ENCODE measurements around the gene SORCS3. TPM values are rescaled to one million over a fixed set of nuclear protein-coding genes. Genes with fewer than 3 reads are reported as not detected.

Gene SORCS3
- total RNA-seq, 1 experiment from 2014 or later, result not detected

DNA sequence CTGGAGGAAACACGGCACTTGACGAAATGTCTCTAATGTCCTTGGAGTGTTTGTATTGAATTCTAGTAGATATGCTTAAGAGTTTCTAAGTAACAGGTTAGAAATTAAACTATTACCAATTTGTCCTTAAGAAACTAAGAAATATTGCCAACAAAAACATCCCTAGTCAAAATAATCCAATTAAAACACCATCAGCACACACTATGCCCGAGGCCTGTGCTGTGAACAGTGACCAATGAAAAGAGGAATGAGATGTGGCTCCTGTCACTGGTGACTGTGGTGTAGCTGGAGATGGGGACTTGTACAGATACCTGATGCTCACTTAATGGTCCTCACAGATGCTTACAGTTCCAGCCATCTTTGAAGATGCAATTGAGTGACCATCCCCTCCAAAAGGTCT, 651.1 kb downstream of the SORCS3 start:
- peaks cover 27% of the 10 kb centered on the region in 2 experiments; a peak in 2 of 4 replicates for H3K9me3 ChIP-seq (ENCODE audit: control insufficient read depth in 1 of 2, insufficient read depth in 1 of 2, low read depth in 1 of 2, low read length in 2 of 2)
- BruUV-seq (replicated peaks), result no TSS peak
- TF ChIP-seq EZH2 (IDR thresholded peaks at IDR 0.05), result no peak
- no peak for TF ChIP-seq ELF1 (IDR thresholded peaks at IDR 0.05; ENCODE audit: borderline replicate concordance, low read depth)
- TF ChIP-seq, protein P1, sequence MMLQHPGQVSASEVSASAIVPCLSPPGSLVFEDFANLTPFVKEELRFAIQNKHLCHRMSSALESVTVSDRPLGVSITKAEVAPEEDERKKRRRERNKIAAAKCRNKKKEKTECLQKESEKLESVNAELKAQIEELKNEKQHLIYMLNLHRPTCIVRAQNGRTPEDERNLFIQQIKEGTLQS (IDR thresholded peaks at IDR 0.05), result no peak
- no peak for TF ChIP-seq SIN3A (IDR thresholded peaks at IDR 0.05; ENCODE audit: low read depth)
- no peak for TF ChIP-seq TCF7L2 (IDR thresholded peaks at IDR 0.05; ENCODE audit: borderline replicate concordance, extremely low read depth, insufficient read depth, insufficient read length)
- no peak for TF ChIP-seq JUND (IDR thresholded peaks at IDR 0.05)

More for the DNA sequence above, 651.1 kb downstream of the SORCS3 start:
- Histone ChIP-seq H3K9ac (ENCODE audit: low read length) (no peak overlapping the region), H3K79me2 (ENCODE audit: insufficient read depth, low read length) (no peaks in the 10 kb centered on the region), H3K4me1 (ENCODE audit: control insufficient read depth in 1 of 2, insufficient read depth in 2 of 2, low read length in 2 of 2) (no peaks in the 10 kb centered on the region), H3K4me3 (replicated peaks in 1 of 2; ENCODE audit: low read depth in 1 of 2, low read length in 2 of 2) (no peak overlapping the region), H3K4me2 (ENCODE audit: low read length) (no peak overlapping the region), H3K27me3 (ENCODE audit: insufficient read depth, low read length) (no peaks in the 10 kb centered on the region), H4K20me1 (ENCODE audit: insufficient read depth) (no peaks in the 10 kb centered on the region), H3K9me2 (ENCODE audit: insufficient read depth) (no peaks in the 10 kb centered on the region), H3K27ac (ENCODE audit: low read depth, low read length) (no peak overlapping the region), H2AFZ (ENCODE audit: low read depth, low read length, poor library complexity, severe bottlenecking) (no peak overlapping the region), H3K36me3 (ENCODE audit: control insufficient read depth in 1 of 2, insufficient read depth in 2 of 2, low read length in 2 of 2) (no peaks in the 10 kb centered on the region; a peak in 1 of 4 replicates)
- RAD21 ChIA-PET (ENCODE audit: low non-redundant PET in 1 of 2, low total read pairs in 2 of 2, uncharacterized antibody in 2 of 2, unreplicated experiment in 2 of 2), result no interaction called here
- DNase-seq (ENCODE audit: low read depth, low spot score), result no peak
- CTCF ChIA-PET, result no interaction called here
- no peak for ATAC-seq
- POLR2A ChIA-PET, result no interaction called here
- intact Hi-C loops (cut with micrococcal nuclease), result no loop called here
